ENCODE results near the gene RFC4.
A peak's percentile ranks its signal among the peaks of the same experiment; 100 is the strongest.

The RFC4 gene

GRCh38 chr3:186790261-186790981 is 15.9 kb downstream of the RFC4 start:
- H3K4me3 ChIP-seq, result no peak overlapping the region
- H3K27ac ChIP-seq, result peak overlapping the region in 1 of 2 donors; percentile 17
- DNase-seq (ENCODE audit: low spot score), result no peak
- no peak for TF ChIP-seq CTCF (IDR thresholded peaks at IDR 0.05)

GRCh38 chr3:186789554-186790260 is 16.6 kb downstream of the RFC4 start:
- H3K27ac ChIP-seq, result no peak overlapping the region
- no peak overlapping the region for H3K4me3 ChIP-seq
- no peak for DNase-seq (ENCODE audit: low spot score)
- TF ChIP-seq CTCF (IDR thresholded peaks at IDR 0.05), result no peak

GRCh38 chr3:186788482-186789370 is 17.6 kb downstream of the RFC4 start:
- Histone ChIP-seq H3K27ac (no peak overlapping the region), H3K4me3 (no peak overlapping the region)
- no peak for TF ChIP-seq CTCF (IDR thresholded peaks at IDR 0.05)
- no peak for DNase-seq (ENCODE audit: low spot score)

GRCh38 chr3:186787642-186788481 is 18.4 kb downstream of the RFC4 start:
- no peak for TF ChIP-seq CTCF (IDR thresholded peaks at IDR 0.05)
- Histone ChIP-seq H3K27ac (no peak overlapping the region), H3K4me3 (peak overlapping the region; percentile 96)
- no peak for DNase-seq (ENCODE audit: low spot score)

GRCh38 chr3:186786922-186787321 is 19.4 kb downstream of the RFC4 start:
- no peak overlapping the region for H3K27ac ChIP-seq
- DNase-seq (ENCODE audit: low spot score), result no peak
- H3K4me3 ChIP-seq, result peak overlapping the region; percentile 96
- no peak for TF ChIP-seq CTCF (IDR thresholded peaks at IDR 0.05)

- Histone ChIP-seq H3K4me3 (peak overlapping the region; percentile 96), H3K27ac (no peak overlapping the region)
- DNase-seq (ENCODE audit: low spot score), result no peak
- no peak for TF ChIP-seq CTCF (IDR thresholded peaks at IDR 0.05)
Measured at GRCh38 chr3:186785495-186786018, 20.7 kb downstream of the RFC4 start.

Data from coronary artery (tissue), 2 donors.